GM18499 (cell line): ENCODE results near the gene MUC4.
"Not testable (repeated sequence)": the region's sequence is repeated elsewhere in the genome, so short reads cannot be mapped to it uniquely, and the experiment has no call there.

Experiments used
- ATAC-seq: cut with Tn5 transposase; IDR thresholded peaks from one replicate; pipeline ENCODE4 v1.9.1; 2021; ENCODE audit warnings: moderate number of reproducible peaks; ENCODE audit not compliant: insufficient read depth, unreplicated experiment

Gene MUC4

GRCh38 chr3:195750797-195751520, 60.8 kb downstream of the MUC4 start:
- no peak for ATAC-seq

- ATAC-seq = not testable (repeated sequence)
Observed at GRCh38 chr3:195749101-195749500, 62.6 kb downstream of the MUC4 start.

DNA sequence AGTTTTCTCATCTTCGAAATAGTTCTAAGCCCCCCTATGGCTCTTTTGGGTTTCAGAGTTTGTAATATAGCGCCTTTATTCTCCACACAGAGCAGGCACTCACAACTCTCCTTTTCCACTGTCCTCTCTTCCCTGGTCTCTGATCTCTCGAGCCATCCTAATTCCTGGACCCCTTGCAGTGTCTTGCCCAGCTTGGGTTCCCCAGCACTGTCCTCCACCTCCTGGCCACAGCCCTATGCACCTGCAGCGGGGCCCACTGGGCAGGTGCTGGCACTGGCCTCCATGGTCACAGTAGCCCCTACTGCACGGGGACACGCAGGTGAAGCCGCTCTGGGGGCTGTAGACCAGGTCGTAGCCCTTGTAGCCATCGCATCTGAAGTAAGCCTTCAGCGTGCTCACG, 63.1 kb downstream of the MUC4 start:
- no peak for ATAC-seq

GRCh38 chr3:195746751-195747150, 65.0 kb downstream of the MUC4 start:
- no peak for ATAC-seq

DNA sequence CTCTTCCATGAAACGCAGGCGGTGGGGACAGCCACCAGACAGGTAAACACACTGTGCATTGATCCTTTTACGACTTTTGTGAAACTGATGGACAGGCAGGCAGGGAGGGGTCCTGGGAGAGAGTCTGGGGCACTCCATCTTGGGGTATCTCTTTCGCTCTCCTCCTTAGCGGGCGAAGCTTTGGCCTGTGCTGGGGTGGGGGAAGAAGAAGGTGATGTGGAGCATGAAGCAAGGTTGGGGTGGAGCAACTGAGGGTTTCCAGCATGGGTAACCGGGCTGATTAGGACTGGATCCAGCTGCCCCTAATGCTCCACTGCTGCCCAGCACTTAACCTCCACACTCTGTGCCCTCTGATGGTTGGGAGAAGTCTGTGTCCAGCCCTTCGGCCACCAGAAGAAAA, 65.4 kb downstream of the MUC4 start:
- no peak for ATAC-seq

GRCh38 chr3:195744437-195744836, 67.3 kb downstream of the MUC4 start:
- ATAC-seq = no peak

DNA sequence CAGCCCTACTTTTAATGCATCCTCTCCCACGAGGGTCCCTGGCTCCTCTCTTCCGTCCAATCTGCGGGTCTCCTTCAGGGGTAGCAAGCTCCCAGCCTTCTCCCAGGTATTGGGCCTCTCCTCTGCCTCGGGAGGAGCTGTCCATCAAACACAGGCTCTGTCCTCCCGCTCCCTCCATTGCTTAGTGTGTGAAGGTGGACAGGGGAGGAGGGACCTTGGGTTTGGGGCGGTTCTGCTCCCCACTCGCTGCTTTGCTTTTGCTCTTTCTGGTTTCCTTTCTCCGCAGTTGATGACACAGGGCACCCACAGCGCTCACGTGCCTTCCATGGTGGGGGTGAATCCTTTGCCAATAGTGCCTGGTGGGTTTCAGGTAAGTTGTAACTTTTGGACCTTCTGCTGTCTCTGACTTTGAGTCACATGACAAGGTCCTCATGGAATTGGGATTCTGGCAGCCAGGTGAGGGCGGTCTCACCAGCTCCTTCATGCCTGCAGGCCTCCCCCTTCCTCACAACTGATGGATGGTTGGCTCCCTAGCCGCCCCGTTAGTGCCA, 72.1 kb downstream of the MUC4 start:
- ATAC-seq = no peak

DNA sequence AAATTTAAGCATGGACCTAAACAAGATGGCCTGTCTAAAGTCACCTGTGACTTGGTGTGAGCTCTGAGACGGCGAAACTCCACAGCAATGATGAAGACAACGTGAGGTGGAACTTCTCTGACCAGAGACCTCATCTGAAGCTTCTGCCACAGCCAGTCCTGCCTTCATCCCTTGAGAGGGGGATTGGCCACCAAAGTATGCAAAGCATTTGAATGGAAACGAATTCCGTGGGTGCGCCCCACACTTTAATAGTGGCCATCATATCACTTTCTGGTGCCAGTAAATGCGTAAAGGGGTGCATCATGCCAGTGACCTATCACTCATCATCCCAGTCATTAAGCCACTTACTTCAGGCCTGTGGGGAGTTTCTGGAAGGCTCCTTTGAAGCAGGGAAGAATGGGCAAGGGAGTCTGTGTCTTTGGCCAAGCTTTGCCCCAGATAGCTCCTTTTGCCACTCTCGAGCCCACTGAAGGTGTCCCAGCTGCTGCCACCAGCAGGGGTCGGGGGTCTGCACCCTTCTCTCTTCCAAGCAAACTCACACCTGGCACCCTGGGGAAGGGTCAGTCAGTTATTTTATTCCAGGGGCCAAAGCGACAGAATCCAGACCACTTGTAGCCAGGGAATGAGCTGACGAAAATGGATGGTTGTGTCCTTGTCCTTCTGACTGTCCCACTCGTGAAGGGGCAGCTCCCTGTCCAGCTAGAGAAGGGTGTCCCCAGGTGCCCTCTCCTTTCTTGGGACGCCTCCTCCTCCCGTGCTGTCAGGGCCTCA, 73.3 kb downstream of the MUC4 start:
- ATAC-seq = no peak

DNA sequence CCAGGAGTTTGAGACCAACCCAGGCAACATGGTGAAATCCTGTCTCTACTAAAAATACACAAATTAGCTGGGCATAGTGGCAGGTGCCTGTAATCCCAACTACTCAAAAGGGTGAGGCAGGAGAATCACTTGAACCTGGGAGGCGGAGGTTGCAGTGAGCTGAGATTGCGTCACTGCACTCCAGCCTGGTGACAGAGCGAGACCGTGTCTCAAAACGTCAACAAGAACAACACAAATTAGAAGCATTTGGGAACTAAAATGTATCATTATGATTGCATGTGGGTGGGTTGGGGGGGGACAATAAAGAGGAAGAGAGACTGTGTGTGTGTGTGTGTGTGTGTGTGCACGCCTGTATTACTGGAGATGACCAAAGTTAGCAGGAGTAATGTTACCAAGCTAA, 73.9 kb downstream of the MUC4 start:
- ATAC-seq = not testable (repeated sequence)

- ATAC-seq = no peak
Observed at GRCh38 chr3:195736866-195737490, 74.8 kb downstream of the MUC4 start.

DNA sequence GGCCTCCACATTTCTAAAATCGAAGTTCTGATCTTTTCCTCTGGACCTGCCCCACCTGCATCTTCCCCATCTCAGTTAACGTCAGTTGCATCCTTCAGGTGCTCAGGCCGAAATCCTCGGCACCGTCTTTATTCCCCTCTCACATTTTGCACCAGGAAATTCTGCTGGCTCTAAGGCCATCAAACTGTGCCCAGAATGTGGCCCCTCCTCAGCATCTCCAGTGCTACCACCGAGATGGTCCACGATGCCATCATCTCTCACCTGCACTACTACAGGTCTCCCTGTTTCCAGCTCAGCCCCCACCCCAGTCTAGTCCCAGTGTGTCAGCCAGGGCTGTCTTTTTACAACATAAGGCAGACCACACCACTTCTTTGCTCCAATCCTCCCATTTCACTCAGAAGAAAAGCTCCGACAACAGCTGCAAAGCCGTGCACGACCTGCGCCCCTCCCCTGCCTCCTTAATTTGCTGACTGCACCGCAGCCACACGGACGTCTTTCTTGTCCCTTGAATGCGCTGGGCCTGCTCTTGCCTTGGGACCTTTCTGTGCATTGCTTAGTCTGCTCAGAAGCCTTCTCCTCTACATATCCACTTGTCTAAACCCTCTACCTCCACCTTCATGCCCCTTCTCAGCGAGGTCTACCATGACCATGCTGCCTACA, 76.6 kb downstream of the MUC4 start:
- no peak for ATAC-seq

DNA sequence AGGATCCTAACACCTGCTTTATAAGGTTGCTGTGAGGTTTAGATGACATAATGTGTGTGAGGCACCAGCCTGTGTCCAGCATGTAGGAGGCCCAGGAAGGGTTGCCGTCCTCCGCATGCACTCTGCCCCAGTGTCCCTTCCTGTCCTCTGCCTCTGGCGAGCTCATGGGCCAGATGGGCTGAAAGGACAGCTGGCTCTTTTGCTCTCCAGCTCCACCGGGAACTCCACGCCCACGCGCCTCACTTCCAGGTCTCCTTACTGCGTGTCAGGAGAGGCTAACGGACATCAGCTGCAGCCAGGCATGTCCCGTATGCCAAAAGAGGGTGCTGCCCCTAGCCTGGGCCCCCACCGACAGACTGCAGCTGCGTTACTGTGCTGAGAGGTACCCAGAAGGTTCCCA, 78.8 kb downstream of the MUC4 start:
- ATAC-seq = no peak

GRCh38 chr3:195731356-195731905, 80.3 kb downstream of the MUC4 start:
- no peak for ATAC-seq

- no peak for ATAC-seq
Observed at GRCh38 chr3:195729476-195730251, 82.1 kb downstream of the MUC4 start.

DNA sequence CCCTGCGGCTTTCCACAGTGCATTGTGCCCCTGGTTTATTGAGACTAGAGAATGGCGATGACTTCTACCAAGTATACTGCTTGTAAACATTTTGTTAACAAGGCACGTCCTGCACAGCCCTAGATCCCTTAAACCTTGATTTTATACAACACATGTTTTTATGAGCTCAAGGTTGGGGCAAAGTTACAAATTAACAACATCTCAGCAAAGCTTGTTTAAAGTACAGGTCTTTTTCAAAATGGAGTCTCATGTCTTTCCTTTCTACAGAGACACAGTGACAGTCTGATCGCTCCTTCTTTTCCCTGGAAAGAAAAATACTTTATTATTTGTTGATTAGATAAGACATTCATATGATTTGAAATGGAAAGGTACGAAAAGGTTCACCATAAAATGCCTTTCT, 82.9 kb downstream of the MUC4 start:
- not testable (repeated sequence) for ATAC-seq

DNA sequence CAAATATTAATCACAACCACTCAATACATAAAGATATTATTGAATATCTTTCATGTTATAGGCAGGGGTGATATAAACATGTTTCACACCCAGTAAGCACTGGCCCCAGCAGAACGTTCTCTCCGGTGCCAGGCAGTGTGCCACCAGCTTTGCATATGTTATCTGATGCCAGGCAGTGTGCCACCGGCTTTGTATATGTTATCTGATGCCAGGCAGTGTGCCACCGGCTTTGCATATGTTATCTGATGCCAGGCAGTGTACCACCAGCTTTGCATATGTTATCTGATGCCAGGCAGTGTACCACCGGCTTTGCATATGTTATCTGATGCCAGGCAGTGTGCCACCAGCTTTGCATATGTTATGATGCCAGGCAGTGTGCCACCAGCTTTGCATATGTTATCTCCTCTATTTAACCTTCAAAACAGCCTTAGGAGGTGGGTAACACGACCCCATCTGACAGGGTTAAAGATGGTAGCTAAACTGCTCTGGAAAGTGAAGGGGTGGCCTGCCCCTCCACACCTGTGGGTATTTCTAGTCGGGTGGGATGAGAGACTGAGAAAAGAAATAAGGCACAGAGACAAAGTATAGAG, 84.0 kb downstream of the MUC4 start:
- ATAC-seq = no peak

DNA sequence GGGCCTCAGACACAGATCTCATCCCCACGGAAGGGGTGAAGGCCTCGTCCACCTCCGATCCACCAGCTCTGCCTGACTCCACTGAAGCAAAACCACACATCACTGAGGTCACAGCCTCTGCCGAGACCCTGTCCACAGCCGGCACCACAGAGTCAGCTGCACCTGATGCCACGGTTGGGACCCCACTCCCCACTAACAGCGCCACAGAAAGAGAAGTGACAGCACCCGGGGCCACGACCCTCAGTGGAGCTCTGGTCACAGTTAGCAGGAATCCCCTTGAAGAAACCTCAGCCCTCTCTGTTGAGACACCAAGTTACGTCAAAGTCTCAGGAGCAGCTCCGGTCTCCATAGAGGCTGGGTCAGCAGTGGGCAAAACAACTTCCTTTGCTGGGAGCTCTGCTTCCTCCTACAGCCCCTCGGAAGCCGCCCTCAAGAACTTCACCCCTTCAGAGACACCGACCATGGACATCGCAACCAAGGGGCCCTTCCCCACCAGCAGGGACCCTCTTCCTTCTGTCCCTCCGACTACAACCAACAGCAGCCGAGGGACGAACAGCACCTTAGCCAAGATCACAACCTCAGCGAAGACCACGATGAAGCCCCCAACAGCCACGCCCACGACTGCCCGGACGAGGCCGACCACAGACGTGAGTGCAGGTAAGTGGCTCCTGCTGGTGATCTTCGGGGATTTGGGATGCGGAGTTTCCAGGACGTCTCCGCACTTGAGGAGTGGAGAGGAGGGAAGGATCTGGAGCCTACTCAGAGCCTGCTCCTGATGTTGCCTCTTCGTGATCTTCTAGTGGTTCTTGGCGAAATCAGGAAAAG, 85.6 kb downstream of the MUC4 start:
- not testable (repeated sequence) for ATAC-seq

- ATAC-seq = not testable (repeated sequence)
Observed at GRCh38 chr3:195724363-195724762, 87.4 kb downstream of the MUC4 start.
